SK-N-SH (cell line): ENCODE results near the gene DDX1. TPM values are rescaled to one million over a fixed set of nuclear protein-coding genes. Genes with fewer than 3 reads are reported as not detected.

Source experiments
- CTCF ChIA-PET: fragments of 300-600, 350-600 bp; formaldehyde crosslinking; extraction: SDS; loops from one replicate; lab custom pipeline; 2021; lab: Yijun Ruan, JAX
- POLR2A ChIA-PET: fragments of 350-600 bp; sonication (Branson Sonifier 250); formaldehyde crosslinking; extraction: SDS; loops from one replicate; lab custom pipeline; 2020; ENCODE audit warnings: antibody characterized with exemption, inconsistent platforms; lab: Yijun Ruan, JAX
- DNase-seq: peaks from one replicate; pipeline ENCODE4 v3.0.0; 2012
- H2AFZ ChIP-seq: fragments of 200-600 bp; sonication (generic); 2 replicates; pipeline ENCODE4 v1.8.1; 2016; ENCODE audit warnings: antibody characterized with exemption, mild to moderate bottlenecking, low read depth
- H3F3A ChIP-seq: fragments of 200-600 bp; sonication (generic); replicated peaks from 2 replicates; pipeline ENCODE3; 2016; ENCODE audit warnings: antibody characterized with exemption, mild to moderate bottlenecking; ENCODE audit not compliant: insufficient read depth
- H3K27ac ChIP-seq, 2 experiments: fragments of 200-500 bp in 1 of 2; fragments of 200-600 bp in 1 of 2; sonication (Bioruptor generic) in 1 of 2; sonication (generic), shearing (Covaris generic) in 1 of 2; 2 replicates each; pipeline versions ENCODE4 v1.5.1 to v1.6.1; 2014 to 2016; ENCODE audit warnings: low read depth in 2 of 2, inconsistent platforms in 1 of 2, low read length in 1 of 2, mild to moderate bottlenecking in 1 of 2, mixed read lengths in 1 of 2
- H3K27me3 ChIP-seq: fragments of 200-600 bp; sonication (generic), shearing (Covaris generic); 2 replicates; pipeline ENCODE4 v1.6.1; 2016; ENCODE audit warnings: mixed run types; ENCODE audit not compliant: insufficient read depth
- H3K36me3 ChIP-seq, 2 experiments: fragments of 200-500 bp in 1 of 2; fragments of 200-600 bp in 1 of 2; sonication (Bioruptor generic) in 1 of 2; sonication (generic) in 1 of 2; replicated peaks in 1 of 2; 2 replicates each; pipeline versions ENCODE3 to v1.5.1; 2014 to 2016; ENCODE audit warnings: low read length in 1 of 2, mild to moderate bottlenecking in 1 of 2; ENCODE audit not compliant: insufficient read depth in 2 of 2, control insufficient read depth in 1 of 2
- H3K4me1 ChIP-seq, 2 experiments: fragments of 200-500 bp in 1 of 2; fragments of 200-600 bp in 1 of 2; sonication (Bioruptor generic) in 1 of 2; sonication (generic), shearing (Covaris generic) in 1 of 2; 2 replicates each; pipeline versions ENCODE4 v1.5.1 to v1.6.1; 2014 to 2016; ENCODE audit warnings: low read depth in 1 of 2, low read length in 1 of 2, mixed run types in 1 of 2; ENCODE audit not compliant: insufficient read depth in 2 of 2, control insufficient read depth in 1 of 2
- H3K4me2 ChIP-seq: fragments of 200-600 bp; sonication (generic), shearing (Covaris generic); 2 replicates; pipeline ENCODE4 v1.6.1; 2017; ENCODE audit warnings: mixed run types
- H3K4me3 ChIP-seq, 2 experiments: fragments of 200-500 bp in 1 of 2; fragments of 200-600 bp in 1 of 2; sonication (Bioruptor generic) in 1 of 2; sonication (generic), shearing (Covaris generic) in 1 of 2; 2 replicates each; pipeline versions ENCODE4 v1.5.1 to v1.8.1; 2014 to 2016; ENCODE audit warnings: low read depth in 2 of 2, inconsistent platforms in 1 of 2, low read length in 1 of 2, mild to moderate bottlenecking in 1 of 2, mixed read lengths in 1 of 2, moderate library complexity in 1 of 2
- H3K79me2 ChIP-seq: fragments of 200-600 bp; sonication (generic); 2 replicates; pipeline ENCODE4 v1.8.1; 2017; ENCODE audit warnings: mild to moderate bottlenecking; ENCODE audit not compliant: insufficient read depth
- H3K9ac ChIP-seq: fragments of 200-600 bp; sonication (generic); 2 replicates; pipeline ENCODE4 v1.6.1; 2017; ENCODE audit warnings: mixed run types
- H3K9me2 ChIP-seq: fragments of 200-600 bp; sonication (generic); 2 replicates; pipeline ENCODE4 v1.6.1; 2017; ENCODE audit warnings: mixed run types
- H3K9me3 ChIP-seq: fragments of 200-600 bp; sonication (generic); 2 replicates; pipeline ENCODE4 v1.6.1; 2017; ENCODE audit warnings: mixed run types, mild to moderate bottlenecking, moderate library complexity
- H4K20me1 ChIP-seq: fragments of 200-600 bp; sonication (generic); 2 replicates; pipeline ENCODE4 v1.6.1; 2017; ENCODE audit warnings: mild to moderate bottlenecking, mixed run types; ENCODE audit not compliant: insufficient read depth
- CTCF ChIP-seq: fragments of 200-600 bp; sonication (generic); IDR thresholded peaks from 2 replicates; pipeline ENCODE4 v1.6.1; 2017; ENCODE audit warnings: antibody characterized with exemption, mild to moderate bottlenecking, moderate library complexity
- ELF1 ChIP-seq: IDR thresholded peaks from 2 replicates; pipeline ENCODE4 v1.4.0; 2012
- EP300 ChIP-seq, 2 experiments: IDR thresholded peaks; 2 replicates each; pipeline versions ENCODE4 v1.4.0 to v1.6.1; 2012; ENCODE audit warnings: borderline replicate concordance in 1 of 2, low read depth in 1 of 2, low read length in 1 of 2
- FOXJ3 ChIP-seq: sonication (generic); formaldehyde crosslinking; IDR thresholded peaks from 2 replicates; pipeline ENCODE4 v1.5.1; 2020; ENCODE audit warnings: mild to moderate bottlenecking, missing genetic modification reagents
- GABPA ChIP-seq: IDR thresholded peaks from 2 replicates; pipeline ENCODE4 v1.4.0; 2012; ENCODE audit warnings: low read depth, mild to moderate bottlenecking
- RAD21 ChIP-seq: IDR thresholded peaks from 2 replicates; pipeline ENCODE4 v1.6.1; 2012; ENCODE audit warnings: mild to moderate bottlenecking, low read length
- RXRA ChIP-seq: IDR thresholded peaks from 2 replicates; pipeline ENCODE4 v1.4.0; 2012; ENCODE audit warnings: low read depth, mild to moderate bottlenecking, borderline replicate concordance
- WGBS: methylation state at CpG from one replicate; pipeline ENCODE4 v1.1.6; 2017; ENCODE audit warnings: low lambda C conversion rate; 5-methylcytosine and 5-hydroxymethylcytosine counted together
- polyA plus RNA-seq, 3 experiments: library from polyadenylated mRNA; depleted of rRNA; stranded (reverse); fragments of >200 nt; gene quantifications; 2 replicates each; pipeline ENCODE4 v1.2.3, GENCODE V29; 2012
- TF ChIP-seq, protein P1 (sequence below): IDR thresholded peaks from 2 replicates; pipeline ENCODE4 v1.4.0; 2012; ENCODE audit warnings: low read depth
- TF ChIP-seq, protein P2 (sequence below): IDR thresholded peaks from 2 replicates; pipeline ENCODE4; 2012

DDX1 gene
- polyA plus RNA-seq, 1 of the 3 experiments (the other 2 are of a cell fraction) = 54.5 TPM

GRCh38 chr2:15633043-15633970 lies 41.6 kb downstream of the DDX1 start:
- H3K36me3 ChIP-seq = peaks cover 60 to 87% of the 10 kb centered on the region in 2 experiments

DNA sequence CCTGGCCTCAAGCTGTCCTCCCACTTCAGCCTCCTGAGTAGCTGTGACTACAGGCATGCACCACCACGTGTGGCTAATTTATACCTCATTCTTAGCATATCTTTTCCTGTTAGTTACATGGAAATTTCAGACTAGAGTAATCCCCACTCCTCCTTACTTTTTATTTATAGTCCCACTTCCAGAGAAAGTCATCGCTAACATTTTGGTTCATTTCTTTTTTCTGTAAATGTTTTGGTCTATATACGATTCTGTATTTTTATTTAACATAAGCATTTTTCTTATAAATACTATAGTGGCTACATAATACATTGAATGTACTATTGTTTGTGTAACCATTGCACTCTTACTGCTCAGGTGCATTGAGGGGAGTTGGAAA lies 42.3 kb downstream of the DDX1 start:
- peaks cover 54 to 81% of the 10 kb centered on the region in 2 experiments for H3K36me3 ChIP-seq
- WGBS = 81% methylated on average over 3 of the region's 3 CpGs

More at GRCh38 chr2:15633043-15633970, 41.6 kb downstream of the DDX1 start:
- H3K27me3 ChIP-seq = no peaks in the 10 kb centered on the region
- no peak for DNase-seq
- peaks cover 5% of the 10 kb centered on the region for H3F3A ChIP-seq
- H3K4me2 ChIP-seq = no peak overlapping the region
- H3K4me3 ChIP-seq = no peak overlapping the region
- no peak overlapping the region for H2AFZ ChIP-seq
- no peaks in the 10 kb centered on the region for H3K9me2 ChIP-seq
- no peak overlapping the region for H3K9ac ChIP-seq
- 95% methylated on average over 4 of the region's 4 CpGs for WGBS
- CTCF ChIA-PET = interaction anchor here (0.6 to 18.8 kb wide), 9 partner anchors 116 to 980 kb away, joined by 3 to 214 read pairs (median 4); partner anchors contain the start of gene MYCN
- no peak overlapping the region; a peak in 1 of 4 replicates for H3K27ac ChIP-seq
- no peaks in the 10 kb centered on the region for H4K20me1 ChIP-seq
- no peaks in the 10 kb centered on the region for H3K9me3 ChIP-seq
- TF ChIP-seq RAD21 (no peak), FOXJ3 (CRISPR knock-in tag) (no peak), ELF1 (no peak), RXRA (no peak), CTCF (no peak), EP300 (IDR thresholded peaks at IDR 0.05; ENCODE audit: borderline replicate concordance in 1 of 2, low read depth in 1 of 2, low read length in 1 of 2) (no peak)
- TF ChIP-seq, all 33 proteins: peak for 0
- H3K4me1 ChIP-seq = peaks cover 5 to 8% of the 10 kb centered on the region in 2 experiments; a peak in 1 of 4 replicates
- H3K79me2 ChIP-seq = no peaks in the 10 kb centered on the region
- POLR2A ChIA-PET = interaction anchor here (0.6 kb wide), 1 partner anchor 874 kb away, joined by 4 read pairs; no protein-coding TSS in a partner anchor

More for the DNA sequence above, 42.3 kb downstream of the DDX1 start:
- Histone ChIP-seq H3K27me3 (no peaks in the 10 kb centered on the region), H3K79me2 (no peaks in the 10 kb centered on the region), H2AFZ (no peak overlapping the region), H3F3A (peaks cover 5% of the 10 kb centered on the region), H3K4me3 (no peak overlapping the region), H3K9me2 (no peaks in the 10 kb centered on the region), H3K4me2 (no peak overlapping the region), H3K9me3 (no peaks in the 10 kb centered on the region), H3K4me1 (peaks cover 5 to 8% of the 10 kb centered on the region in 2 experiments; a peak in 1 of 4 replicates), H3K9ac (no peak overlapping the region), H4K20me1 (no peaks in the 10 kb centered on the region), H3K27ac (no peak overlapping the region)
- DNase-seq = no peak
- no peak for TF ChIP-seq RAD21
- no peak for TF ChIP-seq GABPA
- TF ChIP-seq, protein P1, sequence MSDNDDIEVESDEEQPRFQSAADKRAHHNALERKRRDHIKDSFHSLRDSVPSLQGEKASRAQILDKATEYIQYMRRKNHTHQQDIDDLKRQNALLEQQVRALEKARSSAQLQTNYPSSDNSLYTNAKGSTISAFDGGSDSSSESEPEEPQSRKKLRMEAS = no peak
- TF ChIP-seq, protein P2, sequence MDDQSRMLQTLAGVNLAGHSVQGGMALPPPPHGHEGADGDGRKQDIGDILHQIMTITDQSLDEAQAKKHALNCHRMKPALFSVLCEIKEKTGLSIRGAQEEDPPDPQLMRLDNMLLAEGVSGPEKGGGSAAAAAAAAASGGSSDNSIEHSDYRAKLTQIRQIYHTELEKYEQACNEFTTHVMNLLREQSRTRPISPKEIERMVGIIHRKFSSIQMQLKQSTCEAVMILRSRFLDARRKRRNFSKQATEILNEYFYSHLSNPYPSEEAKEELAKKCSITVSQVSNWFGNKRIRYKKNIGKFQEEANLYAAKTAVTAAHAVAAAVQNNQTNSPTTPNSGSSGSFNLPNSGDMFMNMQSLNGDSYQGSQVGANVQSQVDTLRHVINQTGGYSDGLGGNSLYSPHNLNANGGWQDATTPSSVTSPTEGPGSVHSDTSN = no peak
- ChIA-PET POLR2A (interaction anchor here (0.6 kb wide), 1 partner anchor 873 kb away, joined by 4 read pairs; no protein-coding TSS in a partner anchor), CTCF (interaction anchor here (0.9 to 18.8 kb wide), 6 partner anchors 257 to 975 kb away, joined by 3 to 214 read pairs (median 14); partner anchors contain the start of gene MYCN)
